Progenitor cell of endocrine pancreas (in vitro differentiated cells): Measurements from ENCODE around the gene ADGRD2. TPM values are rescaled to one million over a fixed set of nuclear protein-coding genes. Genes with fewer than 3 reads are reported as not detected.

Experiments used
- DNase-seq: peaks from one replicate; pipeline ENCODE4 v3.0.0; 2021; ENCODE audit warnings: low spot score; ENCODE audit not compliant: unreplicated experiment
- H3K27ac Mint-ChIP-seq: 2 replicates; pipeline ENCODE4 v1.8.0; 2021; ENCODE audit warnings: mild to moderate bottlenecking, moderate library complexity, mixed read lengths
- H3K27me3 Mint-ChIP-seq: 2 replicates; pipeline ENCODE4 v1.8.0; 2021; ENCODE audit warnings: mixed read lengths
- H3K36me3 Mint-ChIP-seq: 2 replicates; pipeline ENCODE4 v1.8.0; 2022; ENCODE audit warnings: mixed read lengths; ENCODE audit not compliant: insufficient read depth
- H3K4me1 Mint-ChIP-seq: 2 replicates; pipeline ENCODE4 v1.8.0; 2021; ENCODE audit warnings: low read depth, mixed read lengths
- H3K4me3 Mint-ChIP-seq: 2 replicates; pipeline ENCODE4 v1.8.0; 2021; ENCODE audit warnings: low read depth, mild to moderate bottlenecking, moderate library complexity, mixed read lengths
- H3K9me3 Mint-ChIP-seq: 2 replicates; pipeline ENCODE4 v1.8.0; 2021; ENCODE audit warnings: low read depth, mixed read lengths
- CTCF ChIP-seq: fragments of 200-600 bp; sonication (generic); IDR thresholded peaks from one replicate; pipeline ENCODE4 v1.5.0; 2021; ENCODE audit warnings: antibody characterized with exemption, mild to moderate bottlenecking; ENCODE audit not compliant: unreplicated experiment
- total RNA-seq: library from RNA; stranded (reverse); gene quantifications from 2 replicates; pipeline ENCODE4 v1.2.1, GENCODE V29; 2021

Gene ADGRD2
- total RNA-seq, 1 donor from 2014 or later, result not detected

- no peak for TF ChIP-seq CTCF
- H3K27me3 Mint-ChIP-seq, result peaks cover 21% of the 10 kb centered on the region
- no peaks in the 10 kb centered on the region for H3K36me3 Mint-ChIP-seq
- H3K4me3 Mint-ChIP-seq, result no peak overlapping the region
- DNase-seq, result no peak
- H3K4me1 Mint-ChIP-seq, result no peaks in the 10 kb centered on the region
- no peak overlapping the region for H3K27ac Mint-ChIP-seq
- peaks cover under 1% of the 10 kb centered on the region for H3K9me3 Mint-ChIP-seq
These were observed 15.5 kb downstream of the ADGRD2 start for GRCh38 chr9:124465736-124466135.

- TF ChIP-seq CTCF, result no peak
- Mint-ChIP-seq H3K27ac (no peak overlapping the region), H3K4me1 (no peaks in the 10 kb centered on the region), H3K36me3 (no peaks in the 10 kb centered on the region), H3K9me3 (no peaks in the 10 kb centered on the region), H3K27me3 (peaks cover 25% of the 10 kb centered on the region), H3K4me3 (no peak overlapping the region)
- DNase-seq, result no peak
These were observed 17.3 kb downstream of the ADGRD2 start for GRCh38 chr9:124467410-124468060.

GRCh38 chr9:124468061-124468740 is 17.9 kb downstream of the ADGRD2 start:
- no peaks in the 10 kb centered on the region for H3K36me3 Mint-ChIP-seq
- no peak for DNase-seq

DNA sequence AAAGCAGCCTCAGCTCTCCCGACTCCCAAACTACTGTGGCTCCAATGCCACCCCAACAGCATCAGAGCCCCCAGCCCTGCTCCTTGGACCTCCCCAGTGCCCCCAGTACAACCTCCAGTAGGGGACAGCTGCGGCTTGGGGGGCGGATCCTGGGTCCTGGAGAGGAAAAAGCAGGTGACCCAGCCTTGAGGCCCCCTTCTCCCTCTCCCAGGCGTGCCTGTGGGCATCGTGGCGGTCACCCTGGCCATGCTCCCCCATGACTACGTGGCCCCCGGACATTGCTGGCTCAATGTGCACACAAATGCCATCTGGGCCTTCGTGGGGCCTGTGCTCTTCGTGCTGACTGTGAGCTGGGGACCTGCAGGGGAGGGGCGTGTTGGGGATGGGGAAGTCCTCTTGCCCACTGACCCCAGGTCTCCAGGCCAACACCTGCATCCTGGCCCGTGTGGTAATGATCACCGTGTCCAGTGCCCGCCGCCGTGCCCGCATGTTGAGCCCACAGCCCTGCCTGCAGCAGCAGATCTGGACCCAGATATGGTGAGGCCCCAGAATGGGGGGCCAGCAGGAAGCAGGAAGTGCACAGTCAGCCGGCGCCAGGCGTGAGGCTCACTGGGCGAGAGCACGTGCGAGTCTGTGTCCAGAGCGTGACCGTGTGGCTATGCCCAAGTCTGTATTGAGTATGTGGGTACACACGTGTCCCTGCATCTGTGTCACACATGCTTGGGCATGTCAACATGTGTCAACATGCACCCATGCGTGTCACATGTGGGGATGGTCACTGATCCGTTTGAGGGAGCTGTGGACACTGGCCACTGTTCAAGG is 19.0 kb downstream of the ADGRD2 start:
- Mint-ChIP-seq H3K4me3 (no peak overlapping the region), H3K9me3 (no peaks in the 10 kb centered on the region), H3K27me3 (peaks cover 18% of the 10 kb centered on the region), H3K27ac (no peak overlapping the region), H3K4me1 (no peaks in the 10 kb centered on the region), H3K36me3 (no peaks in the 10 kb centered on the region)
- DNase-seq, result no peak
- no peak for TF ChIP-seq CTCF

More at GRCh38 chr9:124468061-124468740, 17.9 kb downstream of the ADGRD2 start:
- Mint-ChIP-seq H3K4me3 (no peak overlapping the region), H3K4me1 (no peaks in the 10 kb centered on the region), H3K27ac (no peak overlapping the region), H3K9me3 (no peaks in the 10 kb centered on the region), H3K27me3 (peaks cover 19% of the 10 kb centered on the region)
- no peak for TF ChIP-seq CTCF

- Mint-ChIP-seq H3K9me3 (no peaks in the 10 kb centered on the region), H3K27me3 (peaks cover 14% of the 10 kb centered on the region), H3K4me3 (no peak overlapping the region), H3K4me1 (no peaks in the 10 kb centered on the region), H3K36me3 (no peaks in the 10 kb centered on the region), H3K27ac (no peak overlapping the region)
- no peak for DNase-seq
- TF ChIP-seq CTCF, result no peak
These were observed 20.1 kb downstream of the ADGRD2 start for GRCh38 chr9:124470306-124470705.
